K562 (cell line): ENCODE results near the gene IMMP2L. TPM values are rescaled to one million over a fixed set of nuclear protein-coding genes. Genes with fewer than 3 reads are reported as not detected.

ENCODE experiments used
- C11orf30 ChIP-seq: fragments of 450-650 bp; IDR thresholded peaks from 2 replicates; pipeline ENCODE4 v1.6.1; 2016; ENCODE audit warnings: low read depth, mild to moderate bottlenecking
- EHMT2 ChIP-seq: fragments of 450-650 bp; IDR thresholded peaks from 2 replicates; pipeline ENCODE4 v1.6.1; 2018; ENCODE audit warnings: antibody characterized with exemption
- XRCC4 ChIP-seq: IDR thresholded peaks from one replicate; pipeline ENCODE4 v1.6.1; 2011; ENCODE audit not compliant: insufficient read depth, insufficient read length; ENCODE audit errors: extremely low read depth
- ZFP30 ChIP-seq: fragments of 250-450 bp; sonication (Bioruptor Pico); IDR thresholded peaks from 2 replicates; pipeline ENCODE4 v1.8.0; 2022; ENCODE audit warnings: moderate library complexity, mild to moderate bottlenecking, inconsistent platforms, borderline replicate concordance
- ZNF318 ChIP-seq, 2 experiments: fragments of 450-650 bp; IDR thresholded peaks; 2 replicates each; pipeline ENCODE4 v1.6.1; 2016; ENCODE audit warnings: mild to moderate bottlenecking in 2 of 2, borderline replicate concordance in 1 of 2, low read depth in 1 of 2, moderate library complexity in 1 of 2
- polyA plus RNA-seq, 8 experiments: library from polyadenylated mRNA; depleted of rRNA in 4 of 8; stranded (reverse) in 5 of 8; unstranded in 3 of 8; fragments of >200 nt; fragmentation: Nextera tagmentation in 2 of 8; fragmentation: Illumina TruSeq in 1 of 8; extraction: Ambion mirVana in 2 of 8; extraction: Trizol in 1 of 8; gene quantifications; 2 replicates each; pipeline versions ENCODE4 v1.2.1 to v1.2.3, GENCODE V29; 2011 to 2014; ENCODE audit warnings: inconsistent platforms in 1 of 8, missing spikeins in 1 of 8
- total RNA-seq, 7 experiments: library from RNA; depleted of rRNA in 6 of 7; stranded (reverse); fragments of >200 nt in 6 of 7; fragmentation: Illumina TruSeq in 2 of 7; extraction: Trizol in 2 of 7; gene quantifications; 2 replicates each; pipeline versions ENCODE4 v1.2.1 to v1.2.3, GENCODE V29; 2011 to 2021; ENCODE audit warnings: low replicate concordance in 1 of 7
- TF ChIP-seq, protein P1 (sequence below): fragments of 450-650 bp; IDR thresholded peaks from one replicate; pipeline ENCODE4 v1.6.1; 2018; ENCODE audit warnings: mild to moderate bottlenecking, moderate library complexity; ENCODE audit not compliant: partially characterized antibody

The IMMP2L gene
- total and polyA plus RNA-seq, 9 of the 15 experiments (the other 6 are each of a cell fraction or from before 2014, with no cell fraction given), result 29.7 to 116 (median 53.0) TPM

GRCh38 chr7:111009526-111010040, 552.7 kb downstream of the IMMP2L start (continued):
- no peak for TF ChIP-seq ZNF318 (IDR thresholded peaks at IDR 0.05; ENCODE audit: borderline replicate concordance in 1 of 2, low read depth in 1 of 2)
- TF ChIP-seq C11orf30, result no peak
- TF ChIP-seq XRCC4, result no peak
- TF ChIP-seq, protein P1, sequence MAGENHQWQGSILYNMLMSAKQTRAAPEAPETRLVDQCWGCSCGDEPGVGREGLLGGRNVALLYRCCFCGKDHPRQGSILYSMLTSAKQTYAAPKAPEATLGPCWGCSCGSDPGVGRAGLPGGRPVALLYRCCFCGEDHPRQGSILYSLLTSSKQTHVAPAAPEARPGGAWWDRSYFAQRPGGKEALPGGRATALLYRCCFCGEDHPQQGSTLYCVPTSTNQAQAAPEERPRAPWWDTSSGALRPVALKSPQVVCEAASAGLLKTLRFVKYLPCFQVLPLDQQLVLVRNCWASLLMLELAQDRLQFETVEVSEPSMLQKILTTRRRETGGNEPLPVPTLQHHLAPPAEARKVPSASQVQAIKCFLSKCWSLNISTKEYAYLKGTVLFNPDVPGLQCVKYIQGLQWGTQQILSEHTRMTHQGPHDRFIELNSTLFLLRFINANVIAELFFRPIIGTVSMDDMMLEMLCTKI, result no peak
- no peak for TF ChIP-seq ZFP30 (CRISPR knock-in tag)
- TF ChIP-seq EHMT2, result no peak
- TF ChIP-seq, all 486 proteins: peak for 0
